ENCODE data around the gene OR56A5.

DNA sequence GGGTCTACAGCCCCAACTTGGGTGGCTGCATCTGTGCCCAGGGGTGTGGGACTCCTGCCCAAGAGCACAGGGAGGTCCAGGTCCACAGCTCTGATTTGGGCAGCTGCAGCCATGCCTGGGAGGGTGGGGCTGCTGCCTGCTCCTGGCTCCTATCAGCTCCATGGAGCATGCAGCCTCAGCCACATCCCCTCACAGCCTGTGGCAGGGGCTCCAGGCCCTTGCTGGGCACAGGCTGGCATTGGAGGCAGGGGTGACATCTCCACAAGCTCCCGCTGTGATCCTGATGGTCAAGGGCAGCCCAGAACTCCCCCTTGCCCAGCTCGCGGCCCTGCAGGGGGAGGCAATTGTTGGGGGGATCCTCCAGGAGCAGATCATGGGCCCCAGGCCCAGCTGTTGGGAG is 44.7 kb upstream of the OR56A5 start:
- TF ChIP-seq CTCF (IDR thresholded peaks at IDR 0.05) (no peak), POLR2A (IDR thresholded peaks at IDR 0.05) (no peak)
